ENCODE data around the gene ARHGEF5.
"Not testable (repeated sequence)": the region's sequence is repeated elsewhere in the genome, so short reads cannot be mapped to it uniquely, and the experiment has no call there.

DNA sequence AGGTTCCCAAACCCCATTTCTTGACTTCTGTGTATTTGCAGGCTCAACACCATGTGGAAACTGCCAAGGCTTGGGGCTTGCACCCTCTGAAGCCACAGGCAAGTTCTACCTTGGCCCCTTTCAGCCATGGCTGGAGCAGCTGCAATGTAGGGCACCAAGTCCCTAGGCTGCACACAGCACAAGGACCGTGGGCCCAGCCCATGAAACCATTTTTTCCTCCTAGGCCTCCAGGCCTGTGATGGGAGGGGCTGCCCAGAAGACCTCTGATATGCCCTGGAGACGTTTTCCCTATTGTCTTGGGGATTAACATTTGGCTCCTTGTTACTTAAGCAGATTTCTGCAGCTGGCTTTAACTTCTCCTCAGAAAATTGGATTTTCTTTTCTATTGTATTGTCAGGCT is 72.3 kb downstream of the ARHGEF5 start:
- TF ChIP-seq, protein P1, sequence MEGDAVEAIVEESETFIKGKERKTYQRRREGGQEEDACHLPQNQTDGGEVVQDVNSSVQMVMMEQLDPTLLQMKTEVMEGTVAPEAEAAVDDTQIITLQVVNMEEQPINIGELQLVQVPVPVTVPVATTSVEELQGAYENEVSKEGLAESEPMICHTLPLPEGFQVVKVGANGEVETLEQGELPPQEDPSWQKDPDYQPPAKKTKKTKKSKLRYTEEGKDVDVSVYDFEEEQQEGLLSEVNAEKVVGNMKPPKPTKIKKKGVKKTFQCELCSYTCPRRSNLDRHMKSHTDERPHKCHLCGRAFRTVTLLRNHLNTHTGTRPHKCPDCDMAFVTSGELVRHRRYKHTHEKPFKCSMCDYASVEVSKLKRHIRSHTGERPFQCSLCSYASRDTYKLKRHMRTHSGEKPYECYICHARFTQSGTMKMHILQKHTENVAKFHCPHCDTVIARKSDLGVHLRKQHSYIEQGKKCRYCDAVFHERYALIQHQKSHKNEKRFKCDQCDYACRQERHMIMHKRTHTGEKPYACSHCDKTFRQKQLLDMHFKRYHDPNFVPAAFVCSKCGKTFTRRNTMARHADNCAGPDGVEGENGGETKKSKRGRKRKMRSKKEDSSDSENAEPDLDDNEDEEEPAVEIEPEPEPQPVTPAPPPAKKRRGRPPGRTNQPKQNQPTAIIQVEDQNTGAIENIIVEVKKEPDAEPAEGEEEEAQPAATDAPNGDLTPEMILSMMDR (IDR thresholded peaks at IDR 0.05), result not testable (repeated sequence)
- not testable (repeated sequence) for TF ChIP-seq POLR2A (IDR thresholded peaks at IDR 0.05)

Data from uterus (tissue), 2 donors.